K562 (cell line): ENCODE measurements around the gene NUP35. TPM values are rescaled to one million over a fixed set of nuclear protein-coding genes. Genes with fewer than 3 reads are reported as not detected.

Source experiments
- ATAC-seq: fragments of 200-7000 bp; cut with Tn5 transposase; 3 replicates; pipeline ENCODE4 v1.9.1; 2020; ENCODE audit warnings: moderate library complexity
- BruUV-seq: library from RNA; stranded (reverse); fragments of 400-500 nt; replicated peaks from 2 replicates; lab custom pipeline; 2021; lab: Mats Ljungman, UMichigan
- CTCF ChIA-PET: fragments of 300-600 bp; formaldehyde crosslinking; extraction: SDS; loops from one replicate; lab custom pipeline; 2021; ENCODE audit warnings: low intra/inter-chr PET ratio; lab: Yijun Ruan, JAX
- POLR2A ChIA-PET: fragments of 300-600, 350-650 bp; sonication (Branson Sonifier 250); formaldehyde crosslinking; extraction: SDS; loops from one replicate; lab custom pipeline; 2021; ENCODE audit warnings: antibody characterized with exemption, inconsistent platforms; lab: Yijun Ruan, JAX
- DNase-seq, 4 experiments: peaks; one replicate each; pipeline versions ENCODE4 v3.0.0 to v3.0.0-alpha.2; 2011 to 2018; ENCODE audit warnings: low spot score in 3 of 4, mixed read lengths in 3 of 4; ENCODE audit errors: extremely low read depth in 1 of 4
- FAIRE-seq: peaks from 2 replicates; lab custom pipeline; 2011; peaks lifted over from hg19 to GRCh38; lab: Jason Lieb, UNC
- H2AFZ ChIP-seq: 2 replicates; pipeline ENCODE4 v1.6.0; 2011; ENCODE audit warnings: low read depth, low read length, control low read depth, inconsistent platforms
- H3K27ac ChIP-seq: fragments of 200-600 bp; 3 replicates; pipeline ENCODE4 v1.8.0; 2011; ENCODE audit warnings: low read depth, mild to moderate bottlenecking, control low read depth, inconsistent platforms, low read length, moderate library complexity, mixed read lengths; ENCODE audit errors: extremely low read depth
- H3K27me3 ChIP-seq, 2 experiments: fragments of 300-600 bp in 1 of 2; 2 replicates in 1 of 2; 3 replicates in 1 of 2; pipeline versions ENCODE4 v1.6.0 to v1.8.0; 2011; ENCODE audit warnings: inconsistent platforms in 2 of 2, low read length in 2 of 2, mild to moderate bottlenecking in 1 of 2, mixed read lengths in 1 of 2, moderate library complexity in 1 of 2; ENCODE audit not compliant: control insufficient read depth in 2 of 2, insufficient read depth in 2 of 2
- H3K36me3 ChIP-seq: fragments of 300-600 bp; 3 replicates; pipeline ENCODE4 v1.8.0; 2011; ENCODE audit warnings: mild to moderate bottlenecking, low read length, inconsistent platforms; ENCODE audit not compliant: control insufficient read depth, insufficient read depth
- H3K4me1 ChIP-seq, 2 experiments: fragments of 200-600 bp in 1 of 2; replicated peaks in 1 of 2; 2 replicates in 1 of 2; 3 replicates in 1 of 2; pipeline versions ENCODE4 v1.5.1 to v1.8.0; 2011; ENCODE audit warnings: inconsistent platforms in 2 of 2, low read length in 2 of 2, mild to moderate bottlenecking in 1 of 2, mixed read lengths in 1 of 2, moderate library complexity in 1 of 2; ENCODE audit not compliant: control insufficient read depth in 2 of 2, insufficient read depth in 2 of 2
- H3K4me2 ChIP-seq: 2 replicates; pipeline ENCODE4 v1.6.1; 2011; ENCODE audit warnings: low read length, control low read depth, inconsistent platforms, mixed read lengths; ENCODE audit not compliant: insufficient read depth
- H3K4me3 ChIP-seq: fragments of 200-600 bp; sonication (generic), shearing (Covaris generic); 2 replicates; pipeline ENCODE4 v1.5.1; 2016; ENCODE audit warnings: control low read depth, inconsistent platforms
- H3K79me2 ChIP-seq: fragments of 200-600 bp; 3 replicates; pipeline ENCODE4 v1.8.0; 2011; ENCODE audit warnings: low read length, inconsistent platforms; ENCODE audit not compliant: control insufficient read depth, insufficient read depth
- H3K9ac ChIP-seq, 2 experiments: 2 replicates each; pipeline versions ENCODE4 v1.6.0 to v1.6.1; 2011; ENCODE audit warnings: low read depth in 2 of 2, low read length in 2 of 2, control low read depth in 1 of 2, inconsistent platforms in 1 of 2, mild to moderate bottlenecking in 1 of 2, mixed read lengths in 1 of 2; ENCODE audit not compliant: insufficient read depth in 1 of 2
- H3K9me1 ChIP-seq: one replicate; pipeline ENCODE4 v1.6.0; 2011; ENCODE audit warnings: inconsistent platforms, mild to moderate bottlenecking, low read length, moderate library complexity; ENCODE audit not compliant: control insufficient read depth, insufficient read depth
- H3K9me3 ChIP-seq: replicated peaks from 2 replicates; pipeline ENCODE4 v1.5.1; 2011; ENCODE audit warnings: low read depth, low read length, inconsistent platforms; ENCODE audit not compliant: control insufficient read depth, insufficient read depth
- H4K20me1 ChIP-seq: replicated peaks from 2 replicates; pipeline ENCODE4 v1.6.1; 2011; ENCODE audit warnings: low read length, inconsistent platforms, mixed read lengths; ENCODE audit not compliant: control insufficient read depth, insufficient read depth
- ARID1B ChIP-seq: fragments of 450-650 bp; IDR thresholded peaks from 2 replicates; pipeline ENCODE4 v1.6.1; 2016; ENCODE audit warnings: antibody characterized with exemption, mild to moderate bottlenecking, inconsistent platforms
- BRD4 ChIP-seq: fragments of 200-600 bp; sonication (generic); IDR thresholded peaks from 2 replicates; pipeline ENCODE4 v1.6.1; 2017; ENCODE audit warnings: inconsistent platforms
- CBFA2T2 ChIP-seq: fragments of 450-650 bp; conservative IDR thresholded peaks from 2 replicates; pipeline ENCODE4 v1.6.1; 2017; ENCODE audit warnings: mild to moderate bottlenecking
- CHD2 ChIP-seq: IDR thresholded peaks from 2 replicates; pipeline ENCODE4 v1.6.1; 2011; ENCODE audit warnings: low read depth, low read length
- GATA2 ChIP-seq: sonication (generic); formaldehyde crosslinking; IDR thresholded peaks from 2 replicates; pipeline ENCODE4 v1.4.0; 2020; ENCODE audit warnings: mild to moderate bottlenecking, missing genetic modification reagents
- IRF1 ChIP-seq: sonication (generic); formaldehyde crosslinking; IDR thresholded peaks from 2 replicates; pipeline ENCODE4 v1.8.0; 2022; ENCODE audit warnings: missing genetic modification reagents, mild to moderate bottlenecking, borderline replicate concordance
- KLF16 ChIP-seq: IDR thresholded peaks from 2 replicates; pipeline ENCODE4 v1.6.1; 2016; ENCODE audit warnings: antibody characterized with exemption
- MYBL2 ChIP-seq, 2 experiments: fragments of 450-650 bp in 1 of 2; sonication (generic) in 1 of 2; formaldehyde crosslinking in 1 of 2; IDR thresholded peaks; 2 replicates each; pipeline versions ENCODE4 v1.6.1 to v1.8.1; 2017 to 2022; ENCODE audit warnings: borderline replicate concordance in 1 of 2, inconsistent platforms in 1 of 2, low read depth in 1 of 2, mild to moderate bottlenecking in 1 of 2, missing genetic modification reagents in 1 of 2, moderate library complexity in 1 of 2
- NCOA2 ChIP-seq, 2 experiments: fragments of 450-650 bp; IDR thresholded peaks; 2 replicates each; pipeline ENCODE4 v1.6.1; 2018; ENCODE audit warnings: mild to moderate bottlenecking in 2 of 2, moderate library complexity in 1 of 2; ENCODE audit not compliant: partially characterized antibody in 2 of 2
- NFYB ChIP-seq: IDR thresholded peaks from 2 replicates; pipeline ENCODE4 v1.6.1; 2011; ENCODE audit warnings: mild to moderate bottlenecking, moderate library complexity; ENCODE audit not compliant: insufficient read length; ENCODE audit errors: extremely low read depth
- PBX2 ChIP-seq, 2 experiments: IDR thresholded peaks in 1 of 2; conservative IDR thresholded peaks in 1 of 2; 2 replicates each; pipeline ENCODE4 v1.6.1; 2016; ENCODE audit warnings: low read depth in 2 of 2, mild to moderate bottlenecking in 1 of 2, missing compliant biosample characterization in 1 of 2, missing genetic modification characterization in 1 of 2, moderate library complexity in 1 of 2
- PML ChIP-seq: IDR thresholded peaks from 2 replicates; pipeline ENCODE4 v1.6.1; 2012; ENCODE audit warnings: low read length, inconsistent platforms
- RNF2 ChIP-seq: sonication (generic); IDR thresholded peaks from 2 replicates; pipeline ENCODE4 v1.6.1; 2016
- SPI1 ChIP-seq: IDR thresholded peaks from 2 replicates; pipeline ENCODE4 v1.6.1; 2011; ENCODE audit warnings: low read depth, low read length, control low read depth, borderline replicate concordance
- STAT5A ChIP-seq: IDR thresholded peaks from 2 replicates; pipeline ENCODE4 v1.6.1; 2012; ENCODE audit warnings: low read length, inconsistent platforms, borderline replicate concordance
- TAF15 ChIP-seq: fragments of 200-400 bp; formaldehyde crosslinking; IDR thresholded peaks from 2 replicates; pipeline ENCODE4 v1.6.1; 2017; ENCODE audit warnings: mild to moderate bottlenecking, low read depth, low read length, moderate library complexity
- TAF9B ChIP-seq: fragments of 450-650 bp; IDR thresholded peaks from 2 replicates; pipeline ENCODE4 v1.6.1; 2018; ENCODE audit warnings: mild to moderate bottlenecking; ENCODE audit not compliant: partially characterized antibody
- TAL1 ChIP-seq: fragments of 450-650 bp; IDR thresholded peaks from 2 replicates; pipeline ENCODE4 v1.6.1; 2016; ENCODE audit warnings: mild to moderate bottlenecking
- TCF3 ChIP-seq: sonication (generic); formaldehyde crosslinking; IDR thresholded peaks from 2 replicates; pipeline ENCODE4 v1.4.0; 2020; ENCODE audit warnings: mild to moderate bottlenecking, missing genetic modification reagents
- XRCC5 ChIP-seq: fragments of 200-400 bp; formaldehyde crosslinking; IDR thresholded peaks from 2 replicates; pipeline ENCODE4 v1.6.1; 2017; ENCODE audit warnings: low read depth, mild to moderate bottlenecking, low read length
- ZNF174 ChIP-seq: fragments of 250-450 bp; sonication (Bioruptor Pico); IDR thresholded peaks from 2 replicates; pipeline ENCODE4 v1.4.0; 2020; ENCODE audit warnings: mild to moderate bottlenecking
- ZNF282 ChIP-seq: sonication (generic); formaldehyde crosslinking; IDR thresholded peaks from 2 replicates; pipeline ENCODE4 v1.8.1; 2023; ENCODE audit warnings: missing genetic modification reagents
- WGBS: fragments of 100-300 bp; shearing (Covaris generic); methylation state at CpG from one replicate; pipeline ENCODE4 v1.1.6; 2016; ENCODE audit warnings: low coverage, mixed read lengths; ENCODE audit not compliant: insufficient coverage; ENCODE audit errors: missing lambda C conversion rate; 5-methylcytosine and 5-hydroxymethylcytosine counted together
- in situ Hi-C: fragments of 300-500 bp; cut with MboI; formaldehyde crosslinking; loops from 4 replicates; pipeline ENCODE4 v1.15.0; 2018; ENCODE audit warnings: inconsistent platforms, mixed read lengths
- intact Hi-C: fragments of 100-400 bp; cut with micrococcal nuclease; formaldehyde crosslinking; loops from 2 replicates; pipeline ENCODE4 v1.14.2; 2022
- polyA plus RNA-seq, 8 experiments: library from polyadenylated mRNA; depleted of rRNA in 4 of 8; stranded (reverse) in 5 of 8; unstranded in 3 of 8; fragments of >200 nt; fragmentation: Nextera tagmentation in 2 of 8; fragmentation: Illumina TruSeq in 1 of 8; extraction: Ambion mirVana in 2 of 8; extraction: Trizol in 1 of 8; gene quantifications; 2 replicates each; pipeline versions ENCODE4 v1.2.1 to v1.2.3, GENCODE V29; 2011 to 2014; ENCODE audit warnings: inconsistent platforms in 1 of 8, missing spikeins in 1 of 8
- total RNA-seq, 7 experiments: library from RNA; depleted of rRNA in 6 of 7; stranded (reverse); fragments of >200 nt in 6 of 7; fragmentation: Illumina TruSeq in 2 of 7; extraction: Trizol in 2 of 7; gene quantifications; 2 replicates each; pipeline versions ENCODE4 v1.2.1 to v1.2.3, GENCODE V29; 2011 to 2021; ENCODE audit warnings: low replicate concordance in 1 of 7

The NUP35 gene
- total and polyA plus RNA-seq, 9 of the 15 experiments (the other 6 are each of a cell fraction or from before 2014, with no cell fraction given), result 24.5 to 78.2 (median 51.1) TPM

GRCh38 chr2:183112577-183112976 lies 11.7 kb upstream of the NUP35 start:
- no TSS peak for BruUV-seq
- ATAC-seq, result peak; percentile 65
- TF ChIP-seq NFYB (no peak), TAL1 (peak; percentile 51; the same call in 1 of the 2 replicates), MYBL2 (IDR thresholded peaks at IDR 0.05; ENCODE audit: low read depth) (no peak), MYBL2 (CRISPR knock-in tag; IDR thresholded peaks at IDR 0.05; ENCODE audit: borderline replicate concordance) (no peak), XRCC5 (no peak), NCOA2 (IDR thresholded peaks at IDR 0.05; ENCODE audit: partially characterized antibody in 2 of 2) (peak in 1 of 2 experiments; percentile 52), GATA2 (0 out of 2 replicates have a peak, but pooled peaks have one; percentile 17), ARID1B (peak; percentile 84), CBFA2T2 (peak; percentile 46; the same call in 1 of the 2 replicates), TCF3 (CRISPR knock-in tag) (peak; percentile 65), BRD4 (no peak), KLF16 (0 out of 2 replicates have a peak, but pooled peaks have one; percentile 7), PML (peak; percentile 41; the same call in 1 of the 2 replicates), PBX2 (CRISPR knock-in tag; IDR thresholded peaks at IDR 0.05; ENCODE audit: low read depth) (no peak), PBX2 (tag; conservative IDR thresholded peaks at IDR 0.05; ENCODE audit: low read depth) (no peak), RNF2 (0 out of 2 replicates have a peak, but pooled peaks have one; percentile 40), CHD2 (no peak), TAF15 (no peak), STAT5A (peak; percentile 50; the same call in 1 of the 2 replicates), ZNF282 (no peak), ZNF174 (no peak), TAF9B (peak; percentile 26), IRF1 (CRISPR knock-in tag) (no peak), SPI1 (peak; percentile 84)

More at GRCh38 chr2:183112577-183112976, 11.7 kb upstream of the NUP35 start:
- WGBS, result 12% methylated on average over 3 of the region's 3 CpGs
- Histone ChIP-seq H3K4me1 (peaks cover 5 to 19% of the 10 kb centered on the region in 2 experiments), H3K4me2 (no peak overlapping the region; the same call in 1 of the 2 replicates), H3K36me3 (no peaks in the 10 kb centered on the region), H3K27me3 (no peaks in the 10 kb centered on the region), H4K20me1 (no peaks in the 10 kb centered on the region), H3K27ac (no peak overlapping the region), H3K79me2 (no peaks in the 10 kb centered on the region), H3K4me3 (no peak overlapping the region), H2AFZ (peak overlapping the region; percentile 81; the same call in 1 of the 2 replicates), H3K9me1 (no peaks in the 10 kb centered on the region), H3K9ac (no peak overlapping the region), H3K9me3 (no peaks in the 10 kb centered on the region)
- ChIA-PET CTCF (no interaction called here), POLR2A (interaction anchor here (1.0 kb wide), 1 partner anchor 11 kb away, joined by 3 read pairs; the partner anchor contains the start of gene NUP35)
- peak; percentile 75 for FAIRE-seq
- in situ Hi-C loops, result no loop called here
- peak in 2 of 4 experiments; percentile 36 to 56 for DNase-seq
- intact Hi-C loops, result no loop called here
